HG03103 (cell line): ENCODE data around the gene CBY1.

ENCODE experiments used
- ATAC-seq: cut with Tn5 transposase; IDR thresholded peaks from one replicate; pipeline ENCODE4 v1.9.1; 2021; ENCODE audit warnings: low read depth; ENCODE audit not compliant: unreplicated experiment

The CBY1 gene

DNA sequence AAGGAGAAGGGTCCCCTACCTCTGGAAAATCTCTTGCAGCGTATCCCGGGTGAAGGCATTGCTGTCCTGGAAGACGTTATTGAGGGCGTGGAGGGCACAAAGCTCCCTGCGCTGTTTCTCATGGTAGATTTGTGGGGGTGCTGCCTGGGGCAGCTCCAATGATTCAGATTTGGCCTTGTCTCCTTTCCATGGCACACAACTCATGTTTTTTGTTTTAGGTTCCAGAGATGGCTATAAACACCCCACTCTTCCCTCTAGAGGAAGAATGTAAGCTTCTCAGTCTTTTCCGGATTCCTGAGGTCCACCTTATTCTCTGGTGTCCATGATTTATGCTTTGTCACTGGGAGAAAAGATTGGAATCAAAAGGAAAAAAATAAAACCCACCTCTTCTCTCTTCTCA, 43.3 kb downstream of the CBY1 start:
- no peak for ATAC-seq

DNA sequence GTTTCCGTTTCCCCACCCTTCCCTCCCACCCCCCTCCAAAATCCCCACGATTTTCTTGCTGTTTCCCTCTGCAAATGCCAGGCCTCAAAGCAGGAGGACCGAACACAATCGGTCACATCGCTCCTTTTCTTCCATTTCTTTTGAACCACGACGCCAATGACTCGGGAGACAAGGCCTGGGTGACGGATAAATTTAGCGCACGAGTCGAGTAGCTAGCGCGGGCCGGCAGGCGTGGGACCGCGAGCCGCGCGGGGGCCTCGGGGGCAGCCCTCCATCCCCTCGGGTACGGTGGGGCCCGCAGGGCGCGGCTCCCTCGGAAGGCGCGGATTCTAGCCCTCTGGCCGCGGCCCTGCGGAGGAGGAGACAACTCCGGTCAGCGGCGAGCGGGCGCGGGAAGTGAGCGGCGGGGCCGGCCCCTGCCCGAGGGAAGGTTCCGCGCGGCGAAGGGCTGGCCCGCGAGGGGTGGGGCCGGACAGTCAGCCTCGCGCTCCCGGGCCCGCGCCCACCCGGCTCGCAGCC, 43.9 kb downstream of the CBY1 start:
- ATAC-seq, result peak; percentile 3

DNA sequence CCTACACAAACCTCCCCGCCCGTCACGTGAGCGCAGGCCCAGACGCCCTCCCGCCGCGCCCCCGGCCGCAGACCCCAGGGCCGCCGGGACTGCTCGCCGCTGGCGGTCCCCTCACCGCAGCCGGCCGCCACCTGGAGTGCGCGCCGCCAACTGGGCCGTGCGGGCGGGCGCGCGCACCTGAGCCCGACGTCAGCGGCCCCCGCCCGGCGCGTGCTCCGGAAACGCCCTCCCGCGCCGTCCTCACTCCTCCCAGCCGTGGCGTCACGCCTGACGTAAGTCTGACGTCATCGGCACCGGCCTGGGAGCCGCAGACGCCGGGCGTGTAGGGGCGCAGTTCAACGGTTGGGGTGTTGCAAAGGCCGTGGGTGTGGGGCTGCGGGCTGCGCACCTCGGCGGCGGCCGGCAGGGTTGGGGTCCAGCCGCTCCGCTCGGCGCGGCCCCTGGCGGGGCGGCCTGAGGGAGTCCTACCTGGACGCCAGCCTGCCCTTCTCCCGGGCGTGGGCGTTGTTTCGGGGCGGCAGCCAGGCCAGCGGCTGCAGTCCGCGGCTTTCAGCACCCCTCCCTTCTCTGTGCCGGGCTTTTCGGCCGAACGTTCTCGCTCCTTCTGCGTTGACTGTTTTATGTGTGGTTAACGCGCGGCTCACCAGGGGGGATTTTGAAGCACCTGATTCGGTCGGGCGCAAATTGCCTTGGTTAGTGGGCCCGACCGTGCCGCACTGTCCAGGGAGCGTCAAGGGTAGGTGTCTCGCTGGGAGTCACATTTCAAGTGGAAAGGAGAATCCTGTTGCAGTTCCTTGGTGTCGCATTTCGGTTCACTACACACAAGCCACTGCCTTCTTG, 44.6 kb downstream of the CBY1 start, which contains the start of gene JOSD1:
Gene JOSD1 (minus strand): TSS at position 155 of the 840 bp plus-strand sequence. CDS start 956 bp downstream, outside the sequence.
- peak; percentile 31 for ATAC-seq

DNA sequence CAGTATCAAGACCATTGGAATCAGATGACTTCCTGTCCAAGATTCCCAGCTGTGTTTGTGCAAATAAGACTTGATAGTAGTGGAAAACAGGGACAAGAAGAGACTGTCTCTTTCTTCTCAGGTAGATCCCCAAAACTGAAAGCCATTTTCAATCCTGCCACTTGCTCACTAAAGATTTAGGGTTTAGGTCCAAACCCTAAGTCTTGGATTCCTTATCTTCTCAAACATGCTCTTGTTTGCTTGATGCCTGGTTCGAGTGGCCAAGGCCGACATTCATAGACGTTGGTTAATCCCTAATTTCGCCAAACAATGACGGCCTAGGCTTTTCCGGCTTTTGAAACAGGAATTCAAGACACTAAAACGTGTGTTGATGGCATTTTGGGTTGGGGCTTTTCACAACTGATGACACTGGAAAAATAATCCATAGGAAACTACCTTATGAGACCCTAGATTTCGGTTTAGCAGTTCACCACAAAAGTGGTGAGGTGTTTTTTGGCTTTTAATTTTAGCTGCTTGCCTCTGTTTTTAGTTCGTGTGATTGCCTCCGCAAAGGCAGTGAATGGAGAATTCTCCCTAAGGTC, 48.3 kb downstream of the CBY1 start:
- no peak for ATAC-seq

DNA sequence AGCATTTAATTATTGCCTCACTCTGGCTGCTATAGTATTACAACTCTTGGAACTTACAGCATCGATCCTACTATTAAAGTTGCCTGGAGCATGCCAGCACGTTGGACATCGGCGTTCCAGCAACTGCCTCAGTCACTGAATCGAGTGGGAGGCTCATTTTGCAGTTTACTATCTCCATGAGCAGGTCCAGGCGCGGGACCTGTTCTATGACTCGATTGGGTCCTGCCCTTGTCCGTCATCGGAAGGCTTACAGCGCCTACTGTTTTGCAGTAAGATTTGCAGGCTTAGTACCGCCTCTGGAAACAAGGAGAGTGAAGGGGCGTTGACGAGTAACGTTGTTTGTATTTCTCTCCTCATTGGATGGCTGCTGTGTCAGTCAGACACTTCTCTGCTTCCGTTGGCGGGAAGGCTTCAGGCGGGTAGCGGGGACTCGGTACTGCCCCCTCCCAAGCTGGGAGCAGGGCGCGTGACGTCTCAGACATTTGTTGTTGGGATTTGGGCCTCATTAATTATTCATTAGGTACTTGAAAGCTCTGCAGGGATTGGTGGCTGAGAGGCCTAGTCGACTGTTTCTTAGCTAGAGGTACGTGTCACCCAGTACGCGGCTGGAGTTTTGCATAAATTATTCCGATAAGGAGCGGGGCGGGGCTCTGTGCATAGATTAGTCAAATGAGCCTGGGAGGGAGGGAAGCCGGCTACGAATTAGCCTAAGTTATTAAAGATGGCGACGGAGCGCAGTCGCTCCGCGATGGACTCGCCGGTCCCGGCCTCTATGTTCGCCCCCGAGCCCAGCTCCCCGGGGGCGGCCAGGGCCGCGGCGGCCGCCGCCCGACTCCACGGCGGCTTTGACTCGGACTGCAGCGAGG, 49.0 kb downstream of the CBY1 start, which contains the start of gene GTPBP1:
Gene GTPBP1 (plus strand): TSS at position 710 of the 866 bp plus-strand sequence. CDS start 12 bp downstream, at position 722.
- peak; percentile 77 for ATAC-seq

DNA sequence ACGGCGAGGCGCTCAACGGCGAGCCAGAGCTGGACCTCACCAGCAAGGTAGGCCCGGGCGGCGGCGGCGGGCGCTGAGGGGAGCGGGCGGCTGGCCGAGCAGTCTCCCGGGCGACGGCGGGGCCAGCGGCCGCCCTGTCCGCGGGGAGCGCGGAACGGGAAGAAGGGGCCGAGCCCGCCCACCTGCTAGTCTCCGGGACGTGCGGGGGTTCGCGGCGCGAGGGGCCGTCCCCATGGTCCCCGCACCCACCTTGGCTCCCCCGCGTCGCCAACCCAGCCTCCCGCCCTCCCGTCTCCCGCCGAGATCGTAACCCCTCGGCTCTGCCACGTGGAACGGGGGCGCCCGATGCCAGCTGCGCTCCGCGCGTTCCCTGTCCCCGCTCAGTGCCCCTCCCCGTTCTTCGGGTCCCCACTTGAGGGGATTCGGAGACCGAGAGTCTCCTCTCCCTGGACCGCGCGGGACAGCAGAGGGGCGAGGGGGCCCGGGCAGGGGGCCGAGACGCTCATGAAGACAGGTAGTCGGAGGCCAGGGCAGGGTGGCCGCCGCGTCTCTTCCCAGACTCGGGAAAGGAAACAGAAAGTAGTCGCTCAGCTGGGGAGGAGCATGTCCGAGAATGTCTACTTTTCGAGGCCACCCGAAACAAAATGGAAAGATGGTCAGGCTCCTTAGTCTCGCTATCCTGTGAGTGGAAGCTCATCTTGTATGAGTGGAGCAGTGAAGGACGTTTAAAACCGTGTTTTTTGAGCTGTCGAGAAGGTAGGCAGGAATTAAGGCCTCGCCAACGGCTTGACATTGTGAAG, 49.9 kb downstream of the CBY1 start:
- ATAC-seq, result no peak

DNA sequence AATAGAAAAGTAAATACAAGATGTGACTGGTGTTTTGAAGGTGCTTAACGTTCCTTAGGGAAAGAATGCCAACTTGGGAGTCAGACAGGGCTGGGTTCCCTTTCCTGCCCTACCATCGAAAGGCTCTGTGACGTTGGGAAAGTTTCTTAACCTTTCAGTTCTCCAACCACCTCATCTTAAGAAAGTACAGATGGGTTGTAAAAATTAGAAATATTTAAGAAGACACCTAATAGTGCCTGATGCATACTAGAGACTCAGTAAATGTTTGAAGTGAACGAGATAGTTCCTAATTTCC, 50.4 kb downstream of the CBY1 start:
- ATAC-seq, result no peak

DNA sequence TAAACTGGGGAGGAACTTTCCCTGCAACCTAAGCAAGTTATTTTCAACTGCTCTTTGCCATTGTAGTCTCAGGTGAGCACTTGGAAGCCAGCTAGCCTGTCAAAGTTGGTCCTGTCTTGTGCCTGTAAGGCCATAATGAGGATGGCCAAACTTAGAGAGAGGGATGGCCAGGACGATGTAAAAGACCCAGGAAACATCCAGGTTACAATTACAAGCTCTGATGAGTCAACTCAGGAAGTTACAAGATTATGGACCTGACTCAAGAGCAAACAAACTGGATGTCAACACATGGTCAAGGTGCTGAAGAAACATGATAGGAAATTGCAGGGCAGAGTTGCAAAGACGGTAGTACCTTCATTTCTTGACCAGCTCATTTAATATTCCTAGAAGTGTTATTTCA, 50.9 kb downstream of the CBY1 start:
- ATAC-seq, result no peak

DNA sequence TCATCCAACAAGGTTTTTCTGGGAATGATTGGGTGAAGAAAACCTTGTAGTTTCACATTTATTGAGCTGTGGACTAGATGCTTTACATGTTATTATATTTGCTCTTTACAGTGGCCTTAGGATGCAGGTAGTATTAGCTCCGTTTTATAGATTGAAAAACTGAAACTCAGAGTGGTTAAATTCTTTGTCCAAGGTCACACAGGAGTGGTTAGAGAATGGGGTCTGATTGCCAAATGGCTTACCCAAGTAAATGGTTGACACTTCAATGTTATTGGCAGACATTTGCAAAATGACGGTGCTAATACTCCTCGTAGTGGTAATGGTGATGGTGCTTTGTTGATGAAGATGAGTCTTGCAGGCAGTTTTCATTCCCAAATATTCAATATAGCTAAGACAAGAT, 51.5 kb downstream of the CBY1 start:
- ATAC-seq, result no peak

DNA sequence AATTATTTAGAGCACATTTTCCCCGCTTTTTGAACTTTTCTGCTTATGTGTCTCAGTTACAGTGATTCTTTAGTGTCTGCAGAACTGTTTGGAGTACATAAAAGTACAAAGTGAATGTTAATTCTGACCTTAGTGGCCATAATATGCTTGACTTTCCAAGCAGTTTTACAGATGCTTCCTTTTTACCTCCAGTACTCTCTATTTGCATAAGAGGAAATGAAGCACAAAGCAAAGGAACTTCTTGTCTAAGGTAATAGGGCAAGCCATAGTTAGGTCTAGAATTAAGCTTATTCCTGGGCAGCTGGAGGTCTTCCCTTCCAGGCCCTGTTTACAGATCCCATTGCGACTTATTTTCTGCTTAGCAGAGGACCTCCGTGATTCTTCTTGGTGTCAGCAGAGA, 52.9 kb downstream of the CBY1 start:
- ATAC-seq, result no peak

DNA sequence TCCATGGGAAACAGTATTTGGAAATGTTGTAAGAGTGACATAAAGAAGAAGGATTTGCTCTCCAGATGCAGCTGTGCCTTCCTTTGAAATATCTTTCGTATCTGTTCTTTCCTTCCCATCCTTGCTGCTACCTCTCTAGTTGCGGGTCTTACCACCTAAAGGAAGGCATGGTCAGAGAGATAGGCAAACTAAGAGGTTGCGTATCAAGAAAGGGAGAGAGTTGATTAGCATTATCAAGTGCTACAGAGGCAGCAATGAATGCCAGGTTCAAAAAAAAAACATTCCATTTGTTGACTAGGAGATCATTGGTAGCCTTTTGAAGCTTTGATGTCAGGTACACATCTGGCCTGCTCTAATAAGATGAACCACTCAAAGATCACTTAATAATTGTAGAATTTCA, 53.9 kb downstream of the CBY1 start:
- ATAC-seq, result no peak

DNA sequence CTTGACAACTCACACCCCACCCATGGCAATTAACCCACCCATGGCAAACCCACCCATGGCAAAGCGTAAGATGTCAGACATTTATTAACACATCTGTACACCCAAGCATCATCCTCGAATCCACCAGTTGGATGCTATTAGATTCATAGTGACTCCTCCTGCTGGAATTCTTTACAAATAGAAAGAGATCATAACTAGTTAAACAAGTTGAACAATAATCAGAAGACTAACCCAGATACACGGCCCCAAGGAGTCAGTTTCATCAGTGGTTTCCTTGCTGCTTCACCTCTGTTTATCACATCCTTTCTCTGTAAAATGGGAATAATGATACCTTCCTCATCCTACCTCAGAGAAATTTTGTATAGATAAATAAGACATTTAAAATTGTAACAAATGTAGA, 54.4 kb downstream of the CBY1 start:
- no peak for ATAC-seq

DNA sequence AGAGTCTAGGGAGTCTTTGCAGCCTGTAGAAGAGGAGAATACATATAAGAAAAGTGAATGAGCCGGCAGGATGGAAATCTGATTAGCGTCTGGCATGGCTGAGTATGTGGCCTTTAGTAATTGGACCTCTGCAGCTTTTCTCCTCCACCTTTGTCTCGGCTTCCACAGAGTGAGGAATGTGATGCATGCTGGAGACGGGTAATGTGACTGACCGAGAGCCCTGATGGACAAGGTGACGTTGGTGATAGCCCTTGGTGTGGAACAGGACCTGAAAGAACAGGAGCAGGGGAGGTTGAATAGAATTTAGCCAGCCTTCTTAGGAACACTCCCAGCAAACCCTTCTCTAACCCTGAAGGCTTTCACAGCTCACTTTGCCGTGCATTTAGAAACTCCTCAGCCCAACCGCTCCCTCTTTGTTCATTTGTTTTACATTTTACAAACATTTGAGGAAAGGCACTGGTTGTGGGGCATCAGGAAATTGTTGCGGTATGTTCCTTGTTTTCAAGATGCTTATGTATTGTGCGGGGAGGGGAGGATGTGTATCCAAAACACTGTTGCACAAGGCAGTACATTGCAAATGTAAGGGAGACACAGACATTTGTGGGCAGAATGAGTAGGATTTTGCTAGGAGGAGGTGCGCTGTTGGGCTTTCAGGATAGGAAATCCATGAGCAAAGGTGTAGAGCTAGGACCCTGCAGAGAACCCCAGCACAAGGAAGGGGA, 56.2 kb downstream of the CBY1 start:
- ATAC-seq, result no peak

DNA sequence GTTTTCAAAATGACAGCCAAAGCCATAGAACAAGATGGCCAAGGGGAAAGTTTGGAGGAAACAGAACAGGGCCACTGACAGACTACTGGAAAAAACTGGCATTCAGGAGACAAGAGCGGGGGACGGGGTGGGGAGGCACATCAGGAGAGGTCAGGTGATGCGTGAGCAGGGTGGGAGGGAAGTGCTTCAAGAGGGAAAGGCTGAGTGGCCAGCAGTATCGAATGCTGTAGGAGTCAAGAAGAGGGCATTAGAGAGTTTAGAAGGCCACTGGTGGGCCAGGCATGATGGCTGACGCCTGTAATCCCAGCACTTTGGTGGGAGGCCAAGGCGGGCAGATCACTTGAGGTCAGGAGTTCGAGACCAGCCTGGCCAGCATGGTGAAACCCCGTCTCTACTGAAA, 57.5 kb downstream of the CBY1 start:
- ATAC-seq, result no peak

DNA sequence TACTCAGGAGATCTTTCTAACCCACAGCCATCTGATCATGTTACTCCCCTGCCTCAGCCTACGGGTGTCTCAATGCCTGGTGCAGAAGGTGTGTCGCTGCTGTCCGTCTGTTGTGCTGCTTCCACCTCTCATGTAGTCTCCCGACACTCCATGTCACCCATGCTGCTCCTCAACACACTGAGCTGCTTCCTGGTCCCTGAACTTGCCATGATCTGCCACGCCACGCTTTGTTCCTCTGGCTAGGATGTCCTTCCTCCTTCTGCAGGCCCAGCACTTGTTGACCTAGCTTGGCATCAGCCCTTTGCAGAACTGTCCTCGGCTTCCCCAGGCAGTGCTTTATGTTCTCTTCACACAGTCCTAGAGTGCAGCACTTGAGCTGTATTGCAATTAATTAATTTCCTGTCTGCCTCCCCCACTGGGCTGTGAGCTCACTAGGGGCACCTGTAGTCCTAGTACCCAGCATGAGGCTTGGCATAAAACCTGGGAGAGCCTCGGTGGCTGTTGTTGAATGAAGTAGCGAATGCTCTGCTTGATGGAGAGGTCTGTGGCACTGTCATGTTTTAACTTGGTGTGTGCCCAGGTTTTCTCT, 58.8 kb downstream of the CBY1 start:
- ATAC-seq, result no peak

DNA sequence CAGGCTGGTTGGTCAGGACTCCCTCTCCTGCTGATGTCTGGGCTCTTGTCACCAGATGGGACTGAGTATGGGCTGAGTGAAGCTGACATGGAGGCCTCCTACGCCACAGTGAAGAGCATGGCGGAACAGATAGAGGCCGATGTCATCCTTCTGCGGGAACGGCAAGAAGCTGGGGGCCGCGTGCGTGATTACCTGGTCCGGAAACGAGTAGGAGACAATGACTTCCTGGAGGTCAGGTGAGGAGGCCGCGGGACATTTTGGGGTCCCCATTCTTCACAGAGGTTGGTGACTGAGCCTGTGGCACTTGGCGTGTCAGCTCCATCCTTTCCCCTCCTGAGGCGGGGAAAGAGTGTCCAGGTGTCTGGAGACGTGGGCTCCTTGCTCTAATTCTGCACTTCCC, 59.4 kb downstream of the CBY1 start:
- ATAC-seq, result no peak

DNA sequence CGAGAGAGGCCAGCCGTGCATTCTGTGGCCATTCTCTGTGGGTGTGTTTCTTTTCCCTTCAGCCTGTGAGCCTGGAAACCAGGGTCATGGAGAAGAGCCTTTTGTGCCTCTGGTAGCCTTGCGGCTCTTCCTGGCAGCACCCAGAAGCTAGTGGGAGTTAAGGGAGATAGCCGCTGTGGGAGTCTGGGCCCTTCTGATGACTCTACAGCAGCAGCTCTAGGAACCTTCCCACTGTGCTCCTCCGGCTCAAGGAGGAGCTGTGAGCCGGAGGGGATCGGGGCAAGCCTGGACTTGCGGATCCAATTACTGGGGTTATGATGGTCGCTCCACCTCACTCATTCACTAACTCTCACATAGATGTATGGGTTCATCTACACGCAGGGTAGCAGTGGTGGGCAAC, 59.8 kb downstream of the CBY1 start:
- no peak for ATAC-seq

DNA sequence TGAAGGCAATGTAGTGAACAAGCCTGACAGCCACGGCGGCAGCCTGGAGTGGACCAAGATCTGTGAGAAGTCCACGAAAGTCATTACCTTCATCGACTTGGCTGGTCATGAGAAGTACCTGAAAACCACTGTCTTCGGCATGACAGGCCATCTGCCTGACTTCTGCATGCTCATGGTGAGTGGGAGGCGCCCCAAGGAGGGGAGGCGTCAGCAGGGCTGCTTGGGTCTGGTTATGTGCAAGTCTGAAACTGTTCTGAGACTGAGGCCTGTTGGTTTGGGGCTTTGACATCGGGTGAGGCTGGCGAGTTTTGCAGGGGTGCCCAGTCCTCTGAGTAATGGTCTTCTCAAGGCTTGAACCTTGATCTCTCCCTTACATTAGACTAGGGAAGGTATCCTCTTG, 60.4 kb downstream of the CBY1 start:
- no peak for ATAC-seq

DNA sequence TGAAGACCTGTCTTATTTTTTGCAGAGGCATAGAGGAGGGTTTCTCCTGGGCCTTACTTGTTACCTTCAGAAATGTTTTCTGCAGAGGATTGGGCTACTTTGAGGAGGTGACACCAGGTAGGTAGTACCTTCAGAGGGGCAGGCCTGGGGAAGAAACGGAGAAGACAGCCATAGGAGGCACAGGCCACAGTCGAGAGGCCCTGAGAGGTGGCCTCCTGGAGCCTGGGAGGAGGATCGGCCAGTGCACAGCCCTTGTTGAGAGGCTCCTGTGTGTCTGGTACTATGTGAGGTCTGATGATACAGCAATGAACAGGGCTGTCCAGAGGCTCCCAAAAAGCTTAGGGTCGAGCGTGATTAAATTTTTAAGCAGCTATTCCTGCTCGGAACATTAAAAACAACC, 60.8 kb downstream of the CBY1 start:
- no peak for ATAC-seq
